ENCODE results near the gene UCKL1. TPM values are rescaled to one million over a fixed set of nuclear protein-coding genes. Genes with fewer than 3 reads are reported as not detected.

Gene UCKL1
- total RNA-seq (10 to 100 TPM; 41.6 to 42.5 TPM), total RNA-seq (33.8 to 45.3 reads per million in 2 donors)

DNA sequence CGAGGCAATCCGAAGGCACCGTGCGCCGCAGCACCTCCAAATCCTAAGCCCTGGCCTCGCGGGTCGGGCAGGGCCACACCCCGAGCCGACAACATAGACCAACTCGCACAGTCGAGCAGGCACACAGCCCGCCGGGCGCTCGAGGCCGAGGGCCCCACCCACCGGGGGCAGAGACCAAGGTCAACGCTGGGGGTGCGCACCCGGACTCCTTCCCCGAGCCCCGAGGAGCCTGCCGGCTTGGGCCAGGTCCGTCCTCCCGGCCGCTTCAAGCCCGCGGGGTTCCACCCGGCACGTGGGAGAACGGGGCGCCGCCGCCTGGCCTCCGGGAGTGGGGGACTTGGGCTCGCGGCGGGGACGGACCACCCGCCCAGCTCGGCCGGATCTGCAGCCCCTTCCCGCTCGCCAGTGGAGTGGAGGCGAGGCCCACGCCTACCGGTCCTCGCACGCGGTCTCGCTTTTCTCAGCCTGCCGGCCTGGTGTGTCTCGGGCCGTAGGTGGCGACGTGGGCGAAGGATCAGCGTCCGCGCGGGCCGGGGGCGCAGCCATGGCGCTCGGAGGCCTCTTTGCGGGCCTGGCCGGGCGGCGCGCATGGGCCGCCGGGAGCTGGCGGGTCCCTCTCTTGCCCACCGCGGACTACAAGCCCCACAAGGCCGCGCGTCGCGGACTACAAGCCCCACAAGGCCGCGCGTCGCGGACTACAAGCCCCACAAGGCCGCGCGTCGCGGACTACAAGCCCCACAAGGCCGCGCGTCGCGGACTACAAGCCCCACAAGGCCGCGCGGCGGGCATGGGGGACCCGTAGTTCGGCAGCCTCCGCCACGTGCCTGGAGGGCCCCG lies at the start of gene UCKL1:
Gene UCKL1 (minus strand): TSS at position 590 of the 837 bp plus-strand sequence. CDS start 44 bp downstream, at position 546.
- H3K9me3 ChIP-seq (ENCODE audit: control insufficient read depth, low read length, poor library complexity, severe bottlenecking) = no peaks in the 10 kb centered on the region

DNA sequence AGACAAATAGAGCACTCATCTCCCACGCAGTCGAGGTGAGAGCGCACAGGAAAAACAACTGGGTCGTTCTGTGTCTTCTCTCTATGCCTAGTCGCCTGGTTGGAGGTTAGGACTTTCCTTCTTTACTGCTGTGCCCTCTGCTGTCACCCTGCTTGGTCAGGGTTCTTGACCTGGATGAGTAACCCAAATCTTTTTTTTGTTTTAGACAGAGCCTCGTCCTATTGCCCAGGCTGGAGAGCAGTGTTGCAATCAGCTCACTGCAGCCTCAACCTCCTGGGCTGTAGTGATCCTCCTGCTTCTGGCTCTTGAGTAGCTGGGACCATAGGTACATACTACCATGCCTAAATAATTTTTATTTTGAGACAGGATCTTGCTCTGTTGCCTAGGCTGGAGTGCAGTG lies 49.2 kb upstream of the UCKL1 start:
- H3K27me3 Mint-ChIP-seq = no peaks in the 10 kb centered on the region
- H3K4me1 Mint-ChIP-seq = peaks cover 30% of the 10 kb centered on the region
- no peak for DNase-seq
- H3K27ac Mint-ChIP-seq = peak overlapping the region; percentile 79
- no peak overlapping the region for H3K4me3 Mint-ChIP-seq
- ATAC-seq = no peak
- peaks cover 2% of the 10 kb centered on the region for H3K9me3 ChIP-seq (ENCODE audit: control insufficient read depth, low read length, poor library complexity, severe bottlenecking)
- H3K36me3 Mint-ChIP-seq (ENCODE audit: low read depth) = peaks cover 11% of the 10 kb centered on the region

More for the DNA sequence above, at the start of gene UCKL1:
- Mint-ChIP-seq H3K4me1 (peaks cover 23% of the 10 kb centered on the region), H3K36me3 (ENCODE audit: low read depth) (no peaks in the 10 kb centered on the region), H3K27me3 (no peaks in the 10 kb centered on the region), H3K27ac (peak within 1 kb of the TSS; percentile 92), H3K4me3 (peak within 1 kb of the TSS; percentile 85)
- ATAC-seq (peak; percentile 88), DNase-seq (peak; percentile 85 to 88 (median 85))

DNA sequence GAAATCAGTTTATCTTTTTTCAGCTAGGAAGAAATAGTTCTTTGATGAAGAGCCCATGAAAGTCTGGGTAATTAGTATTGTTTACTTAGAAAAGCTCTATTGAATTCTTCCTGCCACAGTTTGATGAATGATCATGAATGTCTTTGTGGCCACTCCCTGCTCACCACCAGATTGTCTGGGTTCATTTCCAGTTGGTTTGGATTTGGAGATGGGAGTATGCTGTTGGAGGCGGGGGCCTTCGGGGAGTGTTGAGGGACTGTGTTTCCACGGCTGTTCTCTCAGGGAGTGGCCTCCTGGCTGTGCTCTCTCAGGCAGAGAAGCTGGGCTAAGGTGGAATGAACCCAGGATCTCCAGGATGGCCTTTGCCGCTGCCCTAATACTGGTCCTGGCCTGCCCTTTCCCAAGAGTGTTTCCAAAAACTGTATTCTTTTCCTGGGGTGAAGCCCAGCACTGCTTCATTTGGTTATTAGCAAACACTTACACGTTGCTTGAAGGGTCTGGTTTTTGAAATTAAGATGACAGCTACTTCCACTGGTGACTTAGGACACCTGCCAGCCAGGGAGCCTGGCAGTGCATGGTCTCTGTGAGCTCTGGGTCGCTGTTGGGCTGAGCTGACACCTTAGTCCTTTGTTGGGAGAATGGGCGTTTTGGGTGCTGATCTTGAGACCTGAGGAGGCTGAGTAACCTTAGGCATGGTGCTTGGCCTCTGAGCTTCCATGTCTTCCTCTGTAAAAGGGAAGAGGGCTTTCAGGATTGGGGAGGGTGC lies 47.9 kb upstream of the UCKL1 start:
- ATAC-seq = no peak
- H3K27ac Mint-ChIP-seq = peak overlapping the region; percentile 79
- no peak for DNase-seq
- H3K4me1 Mint-ChIP-seq = peaks cover 22% of the 10 kb centered on the region
- no peaks in the 10 kb centered on the region for H3K27me3 Mint-ChIP-seq
- no peaks in the 10 kb centered on the region for H3K9me3 ChIP-seq (ENCODE audit: control insufficient read depth, low read length, poor library complexity, severe bottlenecking)
- H3K4me3 Mint-ChIP-seq = no peak overlapping the region
- H3K36me3 Mint-ChIP-seq (ENCODE audit: low read depth) = peaks cover 6% of the 10 kb centered on the region

DNA sequence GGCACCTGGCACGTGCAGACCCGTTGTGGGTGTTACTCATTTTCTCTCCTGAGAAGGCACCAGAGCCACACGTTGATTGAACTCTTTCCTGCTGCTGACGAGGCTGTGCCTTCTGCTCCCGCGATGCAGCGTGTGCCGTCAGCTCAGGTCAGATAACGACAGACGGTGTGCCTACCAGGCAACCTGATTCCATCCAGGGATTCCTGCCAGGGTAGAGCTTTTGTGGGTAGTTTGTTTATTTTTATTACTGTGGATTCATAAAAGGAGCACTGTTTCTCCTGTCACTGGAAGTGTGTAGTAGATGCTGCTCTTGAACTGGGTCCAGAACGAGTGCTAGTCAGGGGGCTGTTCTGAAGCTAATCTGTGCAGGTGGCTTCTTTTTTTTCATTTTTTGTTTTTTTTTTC lies 45.4 kb upstream of the UCKL1 start:
- Mint-ChIP-seq H3K36me3 (ENCODE audit: low read depth) (peaks cover 4% of the 10 kb centered on the region), H3K4me1 (peaks cover 21% of the 10 kb centered on the region), H3K4me3 (no peak overlapping the region), H3K27me3 (no peaks in the 10 kb centered on the region), H3K27ac (peak overlapping the region; percentile 32)
- no peaks in the 10 kb centered on the region for H3K9me3 ChIP-seq (ENCODE audit: control insufficient read depth, low read length, poor library complexity, severe bottlenecking)
- DNase-seq (no peak), ATAC-seq (peak; percentile 52)

DNA sequence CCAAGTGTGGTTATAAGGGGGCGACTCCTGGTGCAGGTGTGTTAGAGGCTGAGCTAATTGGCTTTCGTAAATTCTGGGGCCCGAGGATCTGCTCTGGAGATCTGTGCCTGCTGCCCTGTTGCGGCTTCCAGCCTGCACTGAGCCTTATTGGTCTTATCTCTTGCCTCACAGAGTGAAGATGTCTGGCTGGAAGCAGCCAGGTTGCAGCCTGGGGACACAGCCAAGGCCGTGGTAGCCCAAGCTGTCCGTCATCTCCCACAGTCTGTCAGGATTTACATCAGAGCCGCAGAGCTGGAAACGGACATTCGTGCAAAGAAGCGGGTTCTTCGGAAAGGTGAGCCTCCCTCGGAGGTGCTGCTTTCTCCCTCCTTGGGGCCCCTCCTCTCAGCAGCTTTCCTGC lies 44.7 kb upstream of the UCKL1 start:
- no peaks in the 10 kb centered on the region for H3K27me3 Mint-ChIP-seq
- H3K4me1 Mint-ChIP-seq = peaks cover 21% of the 10 kb centered on the region
- ATAC-seq (no peak), DNase-seq (no peak)
- H3K9me3 ChIP-seq (ENCODE audit: control insufficient read depth, low read length, poor library complexity, severe bottlenecking) = no peaks in the 10 kb centered on the region
- H3K4me3 Mint-ChIP-seq = no peak overlapping the region
- H3K27ac Mint-ChIP-seq = no peak overlapping the region
- H3K36me3 Mint-ChIP-seq (ENCODE audit: low read depth) = peaks cover 4% of the 10 kb centered on the region

DNA sequence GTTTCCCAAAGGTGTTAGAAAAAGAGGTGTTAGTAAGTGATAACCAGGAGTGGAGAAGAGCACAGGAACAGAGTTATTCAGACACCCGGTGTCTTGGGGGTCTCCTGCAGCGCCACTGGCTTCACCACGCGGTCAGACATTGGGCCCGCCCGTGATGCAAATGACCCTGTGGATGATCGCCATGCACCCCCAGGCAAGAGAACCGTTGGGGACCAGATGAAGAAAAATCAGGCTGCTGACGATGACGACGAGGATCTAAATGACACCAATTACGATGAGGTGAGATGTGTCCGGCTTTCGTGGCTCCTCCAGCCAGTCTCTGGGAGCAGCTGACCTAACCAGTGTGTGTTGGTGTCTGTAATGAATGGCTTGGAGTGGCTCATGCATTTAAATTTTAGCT lies 26.7 kb upstream of the UCKL1 start:
- Mint-ChIP-seq H3K27ac (no peak overlapping the region), H3K4me1 (peaks cover 39% of the 10 kb centered on the region), H3K36me3 (ENCODE audit: low read depth) (peaks cover 10% of the 10 kb centered on the region), H3K4me3 (peak overlapping the region; percentile 78), H3K27me3 (no peaks in the 10 kb centered on the region)
- no peak for ATAC-seq
- no peaks in the 10 kb centered on the region for H3K9me3 ChIP-seq (ENCODE audit: control insufficient read depth, low read length, poor library complexity, severe bottlenecking)
- no peak for DNase-seq

DNA sequence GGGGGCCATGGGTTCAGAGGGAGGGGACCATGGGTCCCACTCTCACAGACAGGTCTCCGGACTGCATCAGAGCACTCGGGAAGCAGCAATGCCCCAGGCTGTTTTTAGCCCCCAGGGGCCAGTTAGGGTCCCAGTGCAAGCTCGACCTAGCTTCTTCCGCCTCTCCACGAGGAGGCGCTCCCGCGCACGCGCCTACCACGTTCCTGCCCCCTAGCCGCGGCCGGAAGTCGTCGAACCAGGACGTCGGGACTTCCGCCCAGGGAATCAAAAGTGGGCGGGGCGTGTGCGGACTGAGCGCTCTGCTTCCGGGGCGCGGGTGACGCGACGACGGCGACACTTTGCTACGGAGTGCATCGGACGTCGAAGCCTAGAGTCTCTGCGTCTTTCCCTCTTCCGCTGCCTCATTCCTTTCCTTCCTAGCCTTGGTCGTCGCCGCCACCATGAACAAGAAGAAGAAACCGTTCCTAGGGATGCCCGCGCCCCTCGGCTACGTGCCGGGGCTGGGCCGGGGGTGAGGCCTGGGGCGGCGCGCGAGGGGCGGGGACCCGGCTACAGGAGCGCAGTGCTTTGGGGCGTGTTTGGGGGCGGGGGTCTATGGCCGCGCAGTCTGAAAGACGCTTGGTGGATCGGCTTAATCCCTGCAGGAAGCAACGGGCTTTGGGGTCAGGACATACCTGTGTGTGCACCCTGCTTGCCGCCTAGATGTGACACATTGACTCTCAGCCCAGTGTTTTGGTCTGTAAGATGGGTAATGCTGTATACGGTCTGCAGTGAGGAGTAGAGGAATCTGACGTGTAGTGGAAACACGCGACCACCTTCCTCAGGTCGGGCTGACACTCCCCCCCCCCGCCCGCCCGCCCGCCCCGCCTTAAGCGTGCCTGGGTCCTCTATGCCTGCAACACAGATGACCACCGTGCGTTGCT lies 24.9 kb upstream of the UCKL1 start, which contains the start of gene PRPF6:
Gene PRPF6 (plus strand): TSS at position 327 of the 923 bp plus-strand sequence. CDS start 114 bp downstream, at position 441.
- H3K4me1 Mint-ChIP-seq = peaks cover 52% of the 10 kb centered on the region
- ATAC-seq = peak; percentile 73
- peak within 1 kb of the TSS; percentile 92 for H3K27ac Mint-ChIP-seq
- no peaks in the 10 kb centered on the region for H3K9me3 ChIP-seq (ENCODE audit: control insufficient read depth, low read length, poor library complexity, severe bottlenecking)
- H3K27me3 Mint-ChIP-seq = no peaks in the 10 kb centered on the region
- H3K4me3 Mint-ChIP-seq = peak within 1 kb of the TSS; percentile 96
- H3K36me3 Mint-ChIP-seq (ENCODE audit: low read depth) = peaks cover 10% of the 10 kb centered on the region
- peak; percentile 91 to 94 (median 93) for DNase-seq

DNA sequence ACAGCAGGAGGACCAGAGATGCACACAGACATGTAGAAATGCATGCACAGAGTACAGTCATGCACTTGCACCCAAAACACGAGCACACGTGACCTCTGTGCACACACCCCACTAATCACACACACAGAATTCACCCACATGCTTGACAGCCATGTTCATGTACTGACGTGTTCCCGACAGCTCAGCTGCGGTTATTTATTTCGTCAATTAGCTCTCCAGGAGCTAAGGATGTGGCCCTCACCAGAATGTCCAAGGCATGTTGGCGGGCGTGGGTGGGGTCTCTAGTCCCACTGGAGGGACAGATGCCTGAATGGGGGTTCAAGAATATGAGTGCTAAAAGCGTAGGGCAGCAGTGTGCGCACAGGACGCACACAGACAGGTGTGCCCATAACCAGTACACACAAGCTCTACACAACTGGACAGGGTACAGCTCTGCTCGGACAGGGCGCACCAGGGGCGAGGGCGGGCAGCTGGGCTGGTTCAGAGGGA lies 24.1 kb upstream of the UCKL1 start:
- peaks cover 52% of the 10 kb centered on the region for H3K4me1 Mint-ChIP-seq
- H3K27me3 Mint-ChIP-seq = no peaks in the 10 kb centered on the region
- peak overlapping the region; percentile 96 for H3K4me3 Mint-ChIP-seq
- DNase-seq (no peak), ATAC-seq (peak; percentile 55)
- peak overlapping the region; percentile 92 for H3K27ac Mint-ChIP-seq
- H3K9me3 ChIP-seq (ENCODE audit: control insufficient read depth, low read length, poor library complexity, severe bottlenecking) = no peaks in the 10 kb centered on the region
- peaks cover 13% of the 10 kb centered on the region for H3K36me3 Mint-ChIP-seq (ENCODE audit: low read depth)

DNA sequence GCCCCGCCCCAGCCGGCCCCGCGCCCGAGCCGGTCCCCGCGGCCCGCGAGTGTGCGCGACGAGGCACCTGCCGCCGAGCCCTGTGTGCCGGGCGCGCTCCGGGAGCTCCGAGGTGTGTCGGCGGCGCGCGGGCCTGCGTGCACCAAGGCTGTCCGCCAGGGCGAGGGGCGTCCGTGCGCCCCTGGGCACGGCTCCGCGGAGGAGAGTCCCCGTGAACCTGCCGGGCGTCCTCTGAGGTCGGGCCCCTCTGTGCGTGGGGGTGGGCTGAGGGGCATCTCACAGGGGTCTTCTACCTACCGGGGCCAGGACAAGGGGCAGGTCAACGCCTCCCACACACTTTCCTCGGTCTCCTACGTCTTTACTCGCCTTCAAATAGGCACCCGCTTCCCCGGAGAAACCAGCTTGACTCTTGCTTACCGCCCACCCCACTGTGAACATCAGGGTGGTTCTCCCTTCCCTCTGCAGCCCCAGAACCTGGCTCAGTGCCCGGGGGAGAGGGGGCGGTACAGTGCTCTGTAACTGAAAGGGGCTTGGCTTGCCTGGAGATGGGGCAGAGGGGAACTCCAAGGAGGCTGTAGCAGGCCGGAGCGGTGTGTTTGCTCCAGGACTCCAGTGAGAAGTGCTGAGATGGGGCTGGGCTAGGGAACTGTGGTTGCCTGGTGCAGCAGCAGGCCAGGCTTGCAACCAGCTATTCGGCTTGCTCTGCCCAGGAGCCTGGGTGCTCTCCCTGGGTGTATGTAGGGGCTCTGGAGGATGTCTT lies 23.5 kb upstream of the UCKL1 start, which contains the start of gene SAMD10:
Gene SAMD10 (minus strand): TSS at position 86 of the 760 bp plus-strand sequence. CDS start 175 bp downstream, outside the sequence.
- peaks cover 52% of the 10 kb centered on the region for H3K4me1 Mint-ChIP-seq
- peaks cover 11% of the 10 kb centered on the region for H3K36me3 Mint-ChIP-seq (ENCODE audit: low read depth)

DNA sequence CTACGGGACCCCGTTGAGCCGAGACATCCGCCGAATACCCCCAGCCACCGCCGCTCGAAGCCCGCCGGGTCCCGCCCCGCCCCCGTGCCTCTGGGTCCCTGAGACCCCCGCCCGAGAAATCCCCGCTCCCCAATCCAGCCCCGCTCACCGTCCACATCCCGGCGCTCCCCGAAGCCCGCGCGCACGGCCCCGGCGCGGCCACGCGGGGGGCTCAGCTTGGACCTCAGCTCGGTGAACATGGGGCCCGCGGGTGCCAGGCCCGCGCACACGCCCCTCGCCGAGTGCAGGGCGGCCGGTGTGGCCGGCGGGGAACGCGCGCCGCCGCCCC lies 23.0 kb upstream of the UCKL1 start:
- Mint-ChIP-seq H3K36me3 (ENCODE audit: low read depth) (peaks cover 7% of the 10 kb centered on the region), H3K4me1 (peaks cover 48% of the 10 kb centered on the region), H3K27ac (no peak overlapping the region), H3K27me3 (no peaks in the 10 kb centered on the region), H3K4me3 (peak overlapping the region; percentile 96)
- DNase-seq (no peak), ATAC-seq (no peak)
- no peaks in the 10 kb centered on the region for H3K9me3 ChIP-seq (ENCODE audit: control insufficient read depth, low read length, poor library complexity, severe bottlenecking)

More for the DNA sequence above, 23.5 kb upstream of the UCKL1 start, which contains the start of gene SAMD10:
- ATAC-seq (peak; percentile 42), DNase-seq (peak; percentile 55 to 61 (median 60))
- no peaks in the 10 kb centered on the region for H3K9me3 ChIP-seq (ENCODE audit: control insufficient read depth, low read length, poor library complexity, severe bottlenecking)
- Mint-ChIP-seq H3K27me3 (no peaks in the 10 kb centered on the region), H3K27ac (peak within 1 kb of the TSS; percentile 92), H3K4me3 (peak within 1 kb of the TSS; percentile 96)

DNA sequence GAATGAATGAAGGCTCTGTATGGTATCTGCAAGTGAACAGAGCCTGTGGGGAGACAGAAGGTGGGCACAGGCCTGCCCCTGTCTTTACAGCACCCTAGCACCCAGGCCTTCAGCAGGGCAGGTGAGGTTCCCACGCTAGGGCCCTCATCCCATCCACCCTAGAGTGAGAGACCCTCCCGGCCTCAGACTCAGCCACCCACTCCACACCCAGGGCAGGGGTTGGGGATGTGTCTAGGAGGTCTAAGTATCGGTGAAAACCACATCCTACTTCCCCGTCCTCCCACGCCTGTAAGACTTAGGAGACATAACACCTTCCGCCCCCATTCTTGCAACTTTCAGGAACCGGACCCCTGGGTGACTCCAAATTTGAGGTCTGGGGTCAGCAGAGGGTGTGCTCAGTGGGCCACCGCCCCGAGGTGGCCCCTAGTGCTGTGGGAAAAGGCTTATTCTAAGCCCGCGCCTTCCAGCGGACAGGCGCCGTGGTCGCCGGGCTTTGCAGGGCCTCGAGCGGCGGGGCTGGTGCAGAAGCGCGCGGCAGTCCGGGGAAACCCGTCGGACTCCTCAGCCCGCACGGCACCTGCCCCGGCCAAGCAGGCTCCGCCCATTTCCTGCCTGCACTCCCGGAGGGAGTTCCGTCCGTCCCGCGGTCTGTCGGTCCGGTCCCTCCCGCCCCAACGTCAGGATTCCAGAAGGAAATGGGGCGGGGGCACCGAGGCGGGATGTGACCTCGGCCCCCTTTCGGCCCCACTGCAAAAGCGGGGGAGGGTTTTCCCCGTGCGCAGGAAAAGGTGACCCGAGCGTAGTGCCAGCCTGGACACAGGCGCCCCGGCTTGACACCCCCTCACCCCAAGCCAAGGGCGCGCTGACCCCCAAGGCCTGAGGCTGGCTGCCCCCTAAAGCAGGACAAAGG lies 22.4 kb upstream of the UCKL1 start:
- H3K36me3 Mint-ChIP-seq (ENCODE audit: low read depth) = peaks cover 9% of the 10 kb centered on the region
- no peaks in the 10 kb centered on the region for H3K27me3 Mint-ChIP-seq
- ATAC-seq (no peak), DNase-seq (peak in 2 of 3 donors; percentile 38 to 45)
- H3K9me3 ChIP-seq (ENCODE audit: control insufficient read depth, low read length, poor library complexity, severe bottlenecking) = no peaks in the 10 kb centered on the region
- peak overlapping the region; percentile 96 for H3K4me3 Mint-ChIP-seq
- H3K27ac Mint-ChIP-seq = peak overlapping the region; percentile 84
- H3K4me1 Mint-ChIP-seq = peaks cover 51% of the 10 kb centered on the region
